PC-9 (cell line): ENCODE results near the gene PACRG.

Experiments
- CTCF ChIP-seq: fragments of 200-600 bp; sonication (generic); conservative IDR thresholded peaks from 2 replicates; pipeline ENCODE4 v1.6.1; 2017; ENCODE audit warnings: mixed run types, antibody characterized with exemption, mild to moderate bottlenecking, moderate library complexity
- EZH2 ChIP-seq: fragments of 200-600 bp; sonication (generic); IDR thresholded peaks from 2 replicates; pipeline ENCODE4 v1.8.0; 2017; ENCODE audit warnings: antibody characterized with exemption, low read depth

GRCh38 chr6:162773996-162774395, 46.2 kb downstream of the PACRG start:
- TF ChIP-seq CTCF, result no peak
- no peak for TF ChIP-seq EZH2
